HepG2 (cell line): ENCODE data around the gene EEF1A2. TPM values are rescaled to one million over a fixed set of nuclear protein-coding genes. Genes with fewer than 3 reads are reported as not detected.

Experiments
- BATF2 ChIP-seq: sonication (generic); formaldehyde crosslinking; IDR thresholded peaks from 2 replicates; pipeline ENCODE4 v1.8.0; 2022; ENCODE audit warnings: mild to moderate bottlenecking, missing genetic modification reagents, moderate library complexity
- FOXO4 ChIP-seq: sonication (generic); formaldehyde crosslinking; conservative IDR thresholded peaks from 2 replicates; pipeline ENCODE4 v1.8.1; 2023; ENCODE audit warnings: missing genetic modification reagents
- HCFC1 ChIP-seq: fragments of 150-350 bp; IDR thresholded peaks from 2 replicates; pipeline ENCODE4 v1.6.1; 2014; ENCODE audit warnings: low read depth, low read length
- HOXA5 ChIP-seq: sonication (generic); formaldehyde crosslinking; IDR thresholded peaks from 2 replicates; pipeline ENCODE4 v1.4.0; 2020; ENCODE audit warnings: missing genetic modification reagents
- IKZF4 ChIP-seq: sonication (generic); formaldehyde crosslinking; IDR thresholded peaks from 2 replicates; pipeline ENCODE4 v1.5.1; 2020; ENCODE audit warnings: borderline replicate concordance, mild to moderate bottlenecking, low read depth, missing genetic modification reagents; ENCODE audit errors: not compliant biosample characterization
- KLF15 ChIP-seq: sonication (generic); formaldehyde crosslinking; IDR thresholded peaks from 2 replicates; pipeline ENCODE4 v1.8.1; 2023; ENCODE audit warnings: borderline replicate concordance, mild to moderate bottlenecking, inconsistent platforms, missing genetic modification reagents, mixed read lengths
- MXI1 ChIP-seq: IDR thresholded peaks from 3 replicates; pipeline ENCODE4 v1.6.1; 2012; ENCODE audit warnings: low read depth, low read length, inconsistent platforms, borderline replicate concordance
- POLR2AphosphoS5 ChIP-seq: IDR thresholded peaks from 2 replicates; pipeline ENCODE4 v1.6.1; 2012; ENCODE audit warnings: low read depth, low read length
- SCMH1 ChIP-seq: sonication (generic); formaldehyde crosslinking; IDR thresholded peaks from 2 replicates; pipeline ENCODE4 v1.9.0; 2021; ENCODE audit warnings: missing genetic modification reagents, mild to moderate bottlenecking, borderline replicate concordance
- SMAD3 ChIP-seq: sonication (generic); formaldehyde crosslinking; IDR thresholded peaks from 2 replicates; pipeline ENCODE4 v1.4.0; 2020; ENCODE audit warnings: missing genetic modification reagents
- SNAPC2 ChIP-seq: sonication (generic); formaldehyde crosslinking; IDR thresholded peaks from 2 replicates; pipeline ENCODE4 v1.8.1; 2022; ENCODE audit warnings: mild to moderate bottlenecking, missing genetic modification reagents
- SNRNP70 ChIP-seq: fragments of 200-400 bp; formaldehyde crosslinking; IDR thresholded peaks from 2 replicates; pipeline ENCODE4 v1.6.1; 2017; ENCODE audit warnings: mild to moderate bottlenecking, low read depth, low read length, moderate library complexity
- SP5 ChIP-seq: IDR thresholded peaks from 2 replicates; pipeline ENCODE4 v1.6.1; 2016; ENCODE audit warnings: low read depth, borderline replicate concordance
- TAF15 ChIP-seq: fragments of 200-400 bp; formaldehyde crosslinking; IDR thresholded peaks from one replicate; pipeline ENCODE4 v1.6.1; 2018; ENCODE audit warnings: mild to moderate bottlenecking, low read depth, low read length; ENCODE audit not compliant: poor library complexity, severe bottlenecking
- TEAD2 ChIP-seq: sonication (generic); formaldehyde crosslinking; IDR thresholded peaks from 2 replicates; pipeline ENCODE4 v1.9.0; 2021; ENCODE audit warnings: missing genetic modification reagents
- ZBTB1 ChIP-seq: sonication (generic); formaldehyde crosslinking; IDR thresholded peaks from 2 replicates; pipeline ENCODE4 v1.4.0; 2020; ENCODE audit warnings: missing genetic modification reagents, borderline replicate concordance
- ZMYM4 ChIP-seq: sonication (generic); formaldehyde crosslinking; IDR thresholded peaks from 2 replicates; pipeline ENCODE4 v1.8.1; 2023; ENCODE audit warnings: mild to moderate bottlenecking, missing genetic modification reagents
- ZNF354B ChIP-seq: sonication (generic); formaldehyde crosslinking; IDR thresholded peaks from 2 replicates; pipeline ENCODE4 v1.8.0; 2022; ENCODE audit warnings: mild to moderate bottlenecking, missing genetic modification reagents
- ZNF546 ChIP-seq: sonication (generic); formaldehyde crosslinking; conservative IDR thresholded peaks from 2 replicates; pipeline ENCODE4 v1.8.1; 2023; ENCODE audit warnings: mild to moderate bottlenecking, missing genetic modification reagents
- ZNF570 ChIP-seq: sonication (generic); formaldehyde crosslinking; IDR thresholded peaks from 2 replicates; pipeline ENCODE4 v1.4.0; 2020; ENCODE audit warnings: mild to moderate bottlenecking, missing genetic modification reagents, borderline replicate concordance
- ZSCAN29 ChIP-seq: sonication (generic); formaldehyde crosslinking; conservative IDR thresholded peaks from 2 replicates; pipeline ENCODE4 v1.4.0; 2020; ENCODE audit warnings: mild to moderate bottlenecking, missing genetic modification reagents
- polyA plus RNA-seq, 8 experiments: library from polyadenylated mRNA; depleted of rRNA in 3 of 8; stranded (reverse) in 7 of 8; unstranded in 1 of 8; fragments of >200 nt; fragmentation: Illumina TruSeq in 4 of 8; extraction: Trizol in 4 of 8; gene quantifications; 2 replicates each; pipeline versions ENCODE4 v1.2.1 to v1.2.3, GENCODE V29; 2011 to 2016; ENCODE audit warnings: low read depth in 4 of 8, missing spikeins in 1 of 8, mixed read lengths in 1 of 8; ENCODE audit not compliant: insufficient read depth in 1 of 8
- total RNA-seq, 5 experiments: library from RNA; depleted of rRNA; stranded (reverse); fragments of >200 nt; fragmentation: Illumina TruSeq; extraction: Trizol; gene quantifications; 2 replicates each; pipeline ENCODE4 v1.2.3, GENCODE V29; 2016; ENCODE audit warnings: low read depth in 1 of 5
- TF ChIP-seq, protein P1 (sequence below): sonication (generic); formaldehyde crosslinking; IDR thresholded peaks from 2 replicates; pipeline ENCODE4 v1.4.0; 2020; ENCODE audit warnings: mild to moderate bottlenecking, missing genetic modification reagents
- TF ChIP-seq, protein P2 (sequence below): IDR thresholded peaks from 2 replicates; pipeline ENCODE4 v1.6.1; 2016; ENCODE audit warnings: low read depth, missing genetic modification reagents, missing compliant biosample characterization
- TF ChIP-seq, protein P3 (sequence below): sonication (generic); IDR thresholded peaks from 2 replicates; pipeline ENCODE4 v1.6.1; 2016; ENCODE audit warnings: low read depth, borderline replicate concordance

Gene EEF1A2
- total and polyA plus RNA-seq, 2 of the 13 experiments (the other 11 are each of a cell fraction or from before 2014, with no cell fraction given): 0.44 to 0.87 TPM

GRCh38 chr20:63520504-63520933 lies 21.6 kb upstream of the EEF1A2 start, which contains the start of gene PPDPF (continued):
- no peak for TF ChIP-seq ZSCAN29 (CRISPR knock-in tag)
- no peak for TF ChIP-seq HCFC1
- TF ChIP-seq SMAD3: no peak
- no peak for TF ChIP-seq BATF2 (CRISPR knock-in tag)
- TF ChIP-seq SNRNP70: no peak
- no peak for TF ChIP-seq ZMYM4 (CRISPR knock-in tag)
- no peak for TF ChIP-seq SP5 (CRISPR knock-in tag)
- no peak for TF ChIP-seq SNAPC2 (CRISPR knock-in tag)
- no peak for TF ChIP-seq SCMH1 (CRISPR knock-in tag)
- TF ChIP-seq KLF15 (CRISPR knock-in tag): no peak
- no peak for TF ChIP-seq ZNF546 (CRISPR knock-in tag)
- no peak; the same call in 2 of the 3 replicates for TF ChIP-seq MXI1
- TF ChIP-seq POLR2AphosphoS5: peak; percentile 62; the same call in 1 of the 2 replicates
- TF ChIP-seq HOXA5 (CRISPR knock-in tag): no peak
- TF ChIP-seq, protein P1, sequence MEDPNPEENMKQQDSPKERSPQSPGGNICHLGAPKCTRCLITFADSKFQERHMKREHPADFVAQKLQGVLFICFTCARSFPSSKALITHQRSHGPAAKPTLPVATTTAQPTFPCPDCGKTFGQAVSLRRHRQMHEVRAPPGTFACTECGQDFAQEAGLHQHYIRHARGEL (CRISPR knock-in tag): no peak
- TF ChIP-seq, protein P2, sequence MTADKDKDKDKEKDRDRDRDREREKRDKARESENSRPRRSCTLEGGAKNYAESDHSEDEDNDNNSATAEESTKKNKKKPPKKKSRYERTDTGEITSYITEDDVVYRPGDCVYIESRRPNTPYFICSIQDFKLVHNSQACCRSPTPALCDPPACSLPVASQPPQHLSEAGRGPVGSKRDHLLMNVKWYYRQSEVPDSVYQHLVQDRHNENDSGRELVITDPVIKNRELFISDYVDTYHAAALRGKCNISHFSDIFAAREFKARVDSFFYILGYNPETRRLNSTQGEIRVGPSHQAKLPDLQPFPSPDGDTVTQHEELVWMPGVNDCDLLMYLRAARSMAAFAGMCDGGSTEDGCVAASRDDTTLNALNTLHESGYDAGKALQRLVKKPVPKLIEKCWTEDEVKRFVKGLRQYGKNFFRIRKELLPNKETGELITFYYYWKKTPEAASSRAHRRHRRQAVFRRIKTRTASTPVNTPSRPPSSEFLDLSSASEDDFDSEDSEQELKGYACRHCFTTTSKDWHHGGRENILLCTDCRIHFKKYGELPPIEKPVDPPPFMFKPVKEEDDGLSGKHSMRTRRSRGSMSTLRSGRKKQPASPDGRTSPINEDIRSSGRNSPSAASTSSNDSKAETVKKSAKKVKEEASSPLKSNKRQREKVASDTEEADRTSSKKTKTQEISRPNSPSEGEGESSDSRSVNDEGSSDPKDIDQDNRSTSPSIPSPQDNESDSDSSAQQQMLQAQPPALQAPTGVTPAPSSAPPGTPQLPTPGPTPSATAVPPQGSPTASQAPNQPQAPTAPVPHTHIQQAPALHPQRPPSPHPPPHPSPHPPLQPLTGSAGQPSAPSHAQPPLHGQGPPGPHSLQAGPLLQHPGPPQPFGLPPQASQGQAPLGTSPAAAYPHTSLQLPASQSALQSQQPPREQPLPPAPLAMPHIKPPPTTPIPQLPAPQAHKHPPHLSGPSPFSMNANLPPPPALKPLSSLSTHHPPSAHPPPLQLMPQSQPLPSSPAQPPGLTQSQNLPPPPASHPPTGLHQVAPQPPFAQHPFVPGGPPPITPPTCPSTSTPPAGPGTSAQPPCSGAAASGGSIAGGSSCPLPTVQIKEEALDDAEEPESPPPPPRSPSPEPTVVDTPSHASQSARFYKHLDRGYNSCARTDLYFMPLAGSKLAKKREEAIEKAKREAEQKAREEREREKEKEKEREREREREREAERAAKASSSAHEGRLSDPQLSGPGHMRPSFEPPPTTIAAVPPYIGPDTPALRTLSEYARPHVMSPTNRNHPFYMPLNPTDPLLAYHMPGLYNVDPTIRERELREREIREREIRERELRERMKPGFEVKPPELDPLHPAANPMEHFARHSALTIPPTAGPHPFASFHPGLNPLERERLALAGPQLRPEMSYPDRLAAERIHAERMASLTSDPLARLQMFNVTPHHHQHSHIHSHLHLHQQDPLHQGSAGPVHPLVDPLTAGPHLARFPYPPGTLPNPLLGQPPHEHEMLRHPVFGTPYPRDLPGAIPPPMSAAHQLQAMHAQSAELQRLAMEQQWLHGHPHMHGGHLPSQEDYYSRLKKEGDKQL (CRISPR knock-in tag): no peak
- TF ChIP-seq ZBTB1 (CRISPR knock-in tag): no peak
- no peak for TF ChIP-seq IKZF4 (CRISPR knock-in tag)
- TF ChIP-seq TAF15: no peak
- no peak for TF ChIP-seq TEAD2 (CRISPR knock-in tag)
- no peak for TF ChIP-seq ZNF570 (CRISPR knock-in tag)
- TF ChIP-seq FOXO4 (CRISPR knock-in tag): no peak
- TF ChIP-seq, protein P3, sequence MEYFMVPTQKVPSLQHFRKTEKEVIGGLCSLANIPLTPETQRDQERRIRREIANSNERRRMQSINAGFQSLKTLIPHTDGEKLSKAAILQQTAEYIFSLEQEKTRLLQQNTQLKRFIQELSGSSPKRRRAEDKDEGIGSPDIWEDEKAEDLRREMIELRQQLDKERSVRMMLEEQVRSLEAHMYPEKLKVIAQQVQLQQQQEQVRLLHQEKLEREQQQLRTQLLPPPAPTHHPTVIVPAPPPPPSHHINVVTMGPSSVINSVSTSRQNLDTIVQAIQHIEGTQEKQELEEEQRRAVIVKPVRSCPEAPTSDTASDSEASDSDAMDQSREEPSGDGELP: no peak
- no peak for TF ChIP-seq ZNF354B (CRISPR knock-in tag)
